22Rv1 (cell line): Measurements from ENCODE around the gene MORN5.
A peak's percentile ranks its signal among the peaks of the same experiment; 100 is the strongest.

Experiments used
- ZFX ChIP-seq: fragments of 450-650 bp; IDR thresholded peaks from 2 replicates; pipeline ENCODE4 v1.6.1; 2017; ENCODE audit warnings: antibody characterized with exemption, borderline replicate concordance
- TF ChIP-seq, protein P1 (sequence below): fragments of 450-650 bp; IDR thresholded peaks from 2 replicates; pipeline ENCODE4 v1.5.1; 2017; ENCODE audit warnings: mild to moderate bottlenecking

DNA sequence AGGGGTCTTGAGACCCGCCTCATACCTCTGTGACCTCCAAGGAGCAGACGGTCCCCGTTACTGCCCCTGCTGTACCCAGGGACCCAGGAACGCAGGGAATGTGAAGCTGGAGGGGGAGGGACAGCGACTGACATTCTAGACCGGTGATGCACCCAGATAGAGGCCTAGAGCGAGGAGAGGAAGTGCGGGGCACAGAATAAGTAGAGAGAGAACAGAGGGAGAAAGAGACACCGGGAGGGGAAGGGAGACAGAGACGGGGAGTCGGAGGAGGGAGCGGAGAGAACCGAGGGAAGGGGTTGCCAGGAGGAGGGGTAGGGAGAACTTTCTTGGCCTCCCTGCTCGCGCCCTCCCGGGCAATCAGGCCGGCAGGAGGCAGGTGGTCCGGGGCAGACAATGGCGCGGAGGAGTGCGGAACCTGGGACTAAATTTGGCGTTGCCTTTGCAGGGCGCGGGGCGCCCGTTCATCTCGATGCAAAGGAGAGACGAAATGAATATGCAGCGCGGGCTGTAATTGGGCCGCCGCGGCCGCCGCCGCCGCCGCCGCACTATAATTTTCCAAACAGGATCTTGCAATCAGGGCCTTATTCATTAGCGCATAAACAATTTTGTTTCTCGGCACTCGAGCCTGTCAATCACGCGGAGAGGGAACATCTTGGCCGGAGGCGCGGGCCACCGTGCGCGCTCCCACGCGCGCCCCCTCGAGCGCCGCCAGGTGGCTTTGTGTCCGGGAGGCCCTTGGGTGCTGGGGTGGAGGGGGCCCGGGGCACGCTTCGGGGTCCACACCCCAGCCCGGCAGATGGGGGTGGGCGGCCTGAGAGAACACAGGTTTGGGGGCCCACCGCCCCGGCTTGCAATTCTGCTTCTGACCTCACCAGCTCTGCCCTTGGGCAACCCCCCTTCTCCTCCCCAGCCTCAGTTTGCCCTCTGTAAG lies 33.1 kb upstream of the MORN5 start:
- TF ChIP-seq, protein P1, sequence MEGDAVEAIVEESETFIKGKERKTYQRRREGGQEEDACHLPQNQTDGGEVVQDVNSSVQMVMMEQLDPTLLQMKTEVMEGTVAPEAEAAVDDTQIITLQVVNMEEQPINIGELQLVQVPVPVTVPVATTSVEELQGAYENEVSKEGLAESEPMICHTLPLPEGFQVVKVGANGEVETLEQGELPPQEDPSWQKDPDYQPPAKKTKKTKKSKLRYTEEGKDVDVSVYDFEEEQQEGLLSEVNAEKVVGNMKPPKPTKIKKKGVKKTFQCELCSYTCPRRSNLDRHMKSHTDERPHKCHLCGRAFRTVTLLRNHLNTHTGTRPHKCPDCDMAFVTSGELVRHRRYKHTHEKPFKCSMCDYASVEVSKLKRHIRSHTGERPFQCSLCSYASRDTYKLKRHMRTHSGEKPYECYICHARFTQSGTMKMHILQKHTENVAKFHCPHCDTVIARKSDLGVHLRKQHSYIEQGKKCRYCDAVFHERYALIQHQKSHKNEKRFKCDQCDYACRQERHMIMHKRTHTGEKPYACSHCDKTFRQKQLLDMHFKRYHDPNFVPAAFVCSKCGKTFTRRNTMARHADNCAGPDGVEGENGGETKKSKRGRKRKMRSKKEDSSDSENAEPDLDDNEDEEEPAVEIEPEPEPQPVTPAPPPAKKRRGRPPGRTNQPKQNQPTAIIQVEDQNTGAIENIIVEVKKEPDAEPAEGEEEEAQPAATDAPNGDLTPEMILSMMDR, result peak; percentile 31
- TF ChIP-seq ZFX, result no peak
